GM12878 (cell line): ENCODE results near the gene TOMM5. TPM values are rescaled to one million over a fixed set of nuclear protein-coding genes. Genes with fewer than 3 reads are reported as not detected.
A peak's percentile ranks its signal among the peaks of the same experiment; 100 is the strongest.

Source experiments
- CBFB ChIP-seq: IDR thresholded peaks from 2 replicates; pipeline ENCODE4 v1.6.1; 2016; ENCODE audit warnings: antibody characterized with exemption, low read depth
- CHD4 ChIP-seq: fragments of 200-600 bp; sonication (generic); IDR thresholded peaks from 2 replicates; pipeline ENCODE4 v1.6.1; 2016; ENCODE audit warnings: mild to moderate bottlenecking
- E2F4 ChIP-seq: IDR thresholded peaks from 2 replicates; pipeline ENCODE4 v1.6.1; 2012; ENCODE audit warnings: low read depth, low read length, improper control_type of control experiment
- ELK1 ChIP-seq: IDR thresholded peaks from 2 replicates; pipeline ENCODE4 v1.6.1; 2012; ENCODE audit warnings: low read depth, low read length, improper control_type of control experiment
- EP300 ChIP-seq, 2 experiments: fragments of 150-350 bp in 1 of 2; IDR thresholded peaks; 2 replicates each; pipeline ENCODE4 v1.6.1; 2011 to 2012; ENCODE audit warnings: low read depth in 2 of 2, low read length in 2 of 2, borderline replicate concordance in 1 of 2, improper control_type of control experiment in 1 of 2, inconsistent platforms in 1 of 2; ENCODE audit not compliant: control insufficient read depth in 1 of 2
- ESRRA ChIP-seq: IDR thresholded peaks from 2 replicates; pipeline ENCODE4 v1.6.1; 2012; ENCODE audit warnings: mild to moderate bottlenecking, low read length, improper control_type of control experiment
- IRF5 ChIP-seq: fragments of 450-650 bp; IDR thresholded peaks from 2 replicates; pipeline ENCODE4 v1.6.1; 2017; ENCODE audit warnings: borderline replicate concordance
- RAD51 ChIP-seq: fragments of 450-650 bp; IDR thresholded peaks from 2 replicates; pipeline ENCODE4 v1.6.1; 2016; ENCODE audit warnings: moderate library complexity, mild to moderate bottlenecking, inconsistent platforms
- RBBP5 ChIP-seq: fragments of 200-600 bp; sonication (generic); conservative IDR thresholded peaks from 2 replicates; pipeline ENCODE4 v1.6.1; 2016
- SMARCA5 ChIP-seq: fragments of 450-650 bp; IDR thresholded peaks from 2 replicates; pipeline ENCODE4 v1.6.1; 2017; ENCODE audit warnings: mild to moderate bottlenecking
- SP1 ChIP-seq: IDR thresholded peaks from one replicate; pipeline ENCODE4 v1.6.1; 2011; ENCODE audit warnings: low read depth, low read length
- SPI1 ChIP-seq: IDR thresholded peaks from 2 replicates; pipeline ENCODE4 v1.6.1; 2011; ENCODE audit warnings: low read depth, mild to moderate bottlenecking, low read length, moderate library complexity, borderline replicate concordance; ENCODE audit not compliant: insufficient read depth
- TARDBP ChIP-seq: IDR thresholded peaks from 2 replicates; pipeline ENCODE4 v1.6.1; 2016; ENCODE audit warnings: borderline replicate concordance
- TCF3 ChIP-seq: IDR thresholded peaks from 2 replicates; pipeline ENCODE4 v1.6.1; 2012; ENCODE audit warnings: low read depth, mild to moderate bottlenecking, low read length, borderline replicate concordance; ENCODE audit not compliant: insufficient read depth
- polyA plus RNA-seq, 11 experiments: library from polyadenylated mRNA; depleted of rRNA in 4 of 11; unstranded in 6 of 11; stranded (reverse) in 5 of 11; fragments of >200 nt; fragmentation: Nextera tagmentation in 4 of 11; fragmentation: Illumina TruSeq in 1 of 11; extraction: Ambion mirVana in 4 of 11; extraction: Trizol in 1 of 11; gene quantifications; 1 replicate in 1 of 11; 2 replicates in 10 of 11; pipeline versions ENCODE4 v1.2.1 to v1.2.3, GENCODE V29; 2011 to 2016; ENCODE audit warnings: inconsistent platforms in 2 of 11, missing spikeins in 2 of 11, low read depth in 1 of 11
- total RNA-seq, 4 experiments: library from RNA; depleted of rRNA in 3 of 4; stranded (reverse); fragments of >200 nt in 3 of 4; fragmentation: Illumina TruSeq in 1 of 4; extraction: Trizol in 1 of 4; gene quantifications; 2 replicates each; pipeline versions ENCODE4 v1.2.1 to v1.2.3, GENCODE V29; 2013 to 2021
- TF ChIP-seq, protein P1 (sequence below): fragments of 150-350 bp; IDR thresholded peaks from 2 replicates; pipeline ENCODE4 v1.6.1; 2016; ENCODE audit warnings: low read depth, low read length
- TF ChIP-seq, protein P2 (sequence below): IDR thresholded peaks from 2 replicates; pipeline ENCODE4 v1.6.1; 2011; ENCODE audit warnings: borderline replicate concordance, low read depth, mild to moderate bottlenecking, moderate library complexity, low read length; ENCODE audit not compliant: insufficient read depth, poor library complexity, severe bottlenecking

Gene TOMM5
- total and polyA plus RNA-seq, 10 of the 15 experiments (the other 5 are each of a cell fraction or from before 2014, with no cell fraction given): 152 to 1,143 (median 351) TPM

DNA sequence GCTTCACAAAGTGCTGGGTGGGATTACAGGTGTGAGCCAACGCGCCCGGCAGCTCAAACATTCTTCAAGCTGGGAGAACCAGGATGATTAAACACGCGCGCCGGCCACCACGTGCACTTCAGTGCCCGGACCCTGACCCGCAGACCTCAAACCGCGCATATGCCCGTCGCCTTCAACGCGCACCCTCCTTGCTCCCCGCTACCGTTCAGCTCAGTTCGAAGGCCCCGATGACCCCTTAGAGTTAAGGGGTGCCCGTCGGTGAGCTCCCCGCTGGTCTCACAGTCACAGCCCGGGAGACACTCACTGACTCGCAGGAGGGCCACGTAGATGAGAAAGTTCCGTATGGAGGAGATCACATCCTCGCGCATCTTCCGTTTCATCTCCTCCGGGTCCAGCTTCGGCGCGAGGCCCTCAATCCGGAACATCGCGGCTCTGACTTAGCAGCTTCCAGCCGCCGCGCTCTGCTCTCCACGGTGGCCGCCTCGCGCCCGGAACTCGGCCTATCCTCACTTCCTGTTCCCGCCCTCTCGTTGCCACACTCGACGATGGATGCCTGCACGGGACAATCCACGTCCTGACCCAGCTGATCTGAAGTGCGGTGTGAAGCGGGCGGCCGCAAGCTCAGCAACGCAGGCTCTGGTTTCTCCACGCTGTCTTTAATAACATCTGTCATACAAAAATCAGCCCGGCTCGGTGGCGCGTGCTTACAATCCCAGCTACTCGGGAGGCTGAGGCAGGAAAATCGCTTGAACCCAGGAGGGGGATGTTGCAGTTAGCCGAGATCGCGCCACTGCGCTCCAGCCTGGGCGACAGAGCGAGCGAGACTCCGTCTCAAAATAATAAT lies at the start of gene TOMM5 (continued):
- TF ChIP-seq RAD51 (0 out of 2 replicates have a peak, but pooled peaks have one; percentile 39), IRF5 (no peak), TARDBP (no peak; the same call in 1 of the 2 replicates), E2F4 (peak; percentile 71), SMARCA5 (peak; percentile 37; the same call in 1 of the 2 replicates), SP1 (peak; percentile 47), TCF3 (no peak), CBFB (peak; percentile 88), CHD4 (no peak), RBBP5 (no peak), SPI1 (peak; percentile 74; the same call in 1 of the 2 replicates), ESRRA (no peak), EP300 (IDR thresholded peaks at IDR 0.05; ENCODE audit: borderline replicate concordance in 1 of 2, control insufficient read depth in 1 of 2, low read depth in 2 of 2, low read length in 2 of 2) (no peak), ELK1 (peak; percentile 59)
- TF ChIP-seq, protein P1, sequence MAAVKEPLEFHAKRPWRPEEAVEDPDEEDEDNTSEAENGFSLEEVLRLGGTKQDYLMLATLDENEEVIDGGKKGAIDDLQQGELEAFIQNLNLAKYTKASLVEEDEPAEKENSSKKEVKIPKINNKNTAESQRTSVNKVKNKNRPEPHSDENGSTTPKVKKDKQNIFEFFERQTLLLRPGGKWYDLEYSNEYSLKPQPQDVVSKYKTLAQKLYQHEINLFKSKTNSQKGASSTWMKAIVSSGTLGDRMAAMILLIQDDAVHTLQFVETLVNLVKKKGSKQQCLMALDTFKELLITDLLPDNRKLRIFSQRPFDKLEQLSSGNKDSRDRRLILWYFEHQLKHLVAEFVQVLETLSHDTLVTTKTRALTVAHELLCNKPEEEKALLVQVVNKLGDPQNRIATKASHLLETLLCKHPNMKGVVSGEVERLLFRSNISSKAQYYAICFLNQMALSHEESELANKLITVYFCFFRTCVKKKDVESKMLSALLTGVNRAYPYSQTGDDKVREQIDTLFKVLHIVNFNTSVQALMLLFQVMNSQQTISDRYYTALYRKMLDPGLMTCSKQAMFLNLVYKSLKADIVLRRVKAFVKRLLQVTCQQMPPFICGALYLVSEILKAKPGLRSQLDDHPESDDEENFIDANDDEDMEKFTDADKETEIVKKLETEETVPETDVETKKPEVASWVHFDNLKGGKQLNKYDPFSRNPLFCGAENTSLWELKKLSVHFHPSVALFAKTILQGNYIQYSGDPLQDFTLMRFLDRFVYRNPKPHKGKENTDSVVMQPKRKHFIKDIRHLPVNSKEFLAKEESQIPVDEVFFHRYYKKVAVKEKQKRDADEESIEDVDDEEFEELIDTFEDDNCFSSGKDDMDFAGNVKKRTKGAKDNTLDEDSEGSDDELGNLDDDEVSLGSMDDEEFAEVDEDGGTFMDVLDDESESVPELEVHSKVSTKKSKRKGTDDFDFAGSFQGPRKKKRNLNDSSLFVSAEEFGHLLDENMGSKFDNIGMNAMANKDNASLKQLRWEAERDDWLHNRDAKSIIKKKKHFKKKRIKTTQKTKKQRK: no peak
- TF ChIP-seq, protein P2, sequence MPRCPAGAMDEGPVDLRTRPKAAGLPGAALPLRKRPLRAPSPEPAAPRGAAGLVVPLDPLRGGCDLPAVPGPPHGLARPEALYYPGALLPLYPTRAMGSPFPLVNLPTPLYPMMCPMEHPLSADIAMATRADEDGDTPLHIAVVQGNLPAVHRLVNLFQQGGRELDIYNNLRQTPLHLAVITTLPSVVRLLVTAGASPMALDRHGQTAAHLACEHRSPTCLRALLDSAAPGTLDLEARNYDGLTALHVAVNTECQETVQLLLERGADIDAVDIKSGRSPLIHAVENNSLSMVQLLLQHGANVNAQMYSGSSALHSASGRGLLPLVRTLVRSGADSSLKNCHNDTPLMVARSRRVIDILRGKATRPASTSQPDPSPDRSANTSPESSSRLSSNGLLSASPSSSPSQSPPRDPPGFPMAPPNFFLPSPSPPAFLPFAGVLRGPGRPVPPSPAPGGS: no peak
